WTC11 (cell line): Measurements from ENCODE around the gene ADGRG3. TPM values are rescaled to one million over a fixed set of nuclear protein-coding genes. Genes with fewer than 3 reads are reported as not detected.
A peak's percentile ranks its signal among the peaks of the same experiment; 100 is the strongest.

Experiments used
- ATAC-seq: fragments of 200-7000 bp; cut with Tn5 transposase; 2 replicates; pipeline ENCODE4 v1.10.0; 2021; ENCODE audit warnings: mild to moderate bottlenecking, moderate library complexity
- CTCF ChIA-PET: fragments of 300-600 bp; sonication (Branson Sonifier 250); formaldehyde crosslinking; loops from one replicate; lab custom pipeline; 2021; ENCODE audit warnings: antibody characterized with exemption; lab: Charles Lee
- POLR2A ChIA-PET: fragments of 350-600 bp; sonication (Branson Sonifier 250); formaldehyde crosslinking; loops from one replicate; lab custom pipeline; 2021; ENCODE audit warnings: antibody characterized with exemption; lab: Charles Lee
- DNase-seq: peaks from one replicate; pipeline ENCODE4 v3.0.0; 2021; ENCODE audit warnings: low spot score
- H3K27ac Mint-ChIP-seq: 2 replicates; pipeline ENCODE4 v1.8.0; 2021; ENCODE audit warnings: mixed read lengths
- H3K27me3 Mint-ChIP-seq: 2 replicates; pipeline ENCODE4 v1.8.0; 2021; ENCODE audit warnings: low read depth, mild to moderate bottlenecking, moderate library complexity, mixed read lengths
- H3K36me3 Mint-ChIP-seq: 2 replicates; pipeline ENCODE4 v1.8.0; 2021; ENCODE audit warnings: mixed read lengths
- H3K4me1 Mint-ChIP-seq: 2 replicates; pipeline ENCODE4 v1.8.0; 2022; ENCODE audit warnings: mixed read lengths
- H3K4me3 Mint-ChIP-seq: 2 replicates; pipeline ENCODE4 v1.8.0; 2021; ENCODE audit warnings: mild to moderate bottlenecking, moderate library complexity, mixed read lengths
- H3K9me3 Mint-ChIP-seq: 2 replicates; pipeline ENCODE4 v1.8.0; 2021; ENCODE audit warnings: mixed read lengths
- IRF2 ChIP-seq: sonication (generic); formaldehyde crosslinking; IDR thresholded peaks from 2 replicates; pipeline ENCODE4 v1.8.0; 2022; ENCODE audit warnings: low read depth, missing genetic modification reagents, borderline replicate concordance
- RORB ChIP-seq: fragments of 250-450 bp; sonication (Bioruptor Pico); IDR thresholded peaks from 2 replicates; pipeline ENCODE4 v1.9.0; 2021; ENCODE audit warnings: mild to moderate bottlenecking
- SMAD4 ChIP-seq: sonication (generic); formaldehyde crosslinking; IDR thresholded peaks from 2 replicates; pipeline ENCODE4 v1.8.0; 2022; ENCODE audit warnings: mild to moderate bottlenecking, missing genetic modification reagents
- TP53 ChIP-seq: sonication (generic); formaldehyde crosslinking; IDR thresholded peaks from 2 replicates; pipeline ENCODE4 v1.8.1; 2023; ENCODE audit warnings: mild to moderate bottlenecking, missing genetic modification reagents
- ZNF121 ChIP-seq: sonication (generic); formaldehyde crosslinking; IDR thresholded peaks from 2 replicates; pipeline ENCODE4 v1.8.0; 2023; ENCODE audit warnings: missing genetic modification reagents
- ZNF281 ChIP-seq: sonication (generic); formaldehyde crosslinking; IDR thresholded peaks from 2 replicates; pipeline ENCODE4 v1.8.0; 2023; ENCODE audit warnings: mild to moderate bottlenecking, missing genetic modification reagents
- total RNA-seq: library from RNA; stranded (reverse); gene quantifications from 3 replicates; pipeline ENCODE4 v1.2.3, GENCODE V29; 2021
- TF ChIP-seq, protein P1 (sequence below): sonication (generic); formaldehyde crosslinking; IDR thresholded peaks from 2 replicates; pipeline ENCODE4 v1.8.0; 2022; ENCODE audit warnings: missing genetic modification reagents
- TF ChIP-seq, protein P2 (sequence below): sonication (generic); formaldehyde crosslinking; conservative IDR thresholded peaks from 2 replicates; pipeline ENCODE4 v1.8.1; 2023; ENCODE audit warnings: mild to moderate bottlenecking, low read depth, missing genetic modification reagents, moderate library complexity
- TF ChIP-seq, protein P3 (sequence below): sonication (generic); formaldehyde crosslinking; IDR thresholded peaks from 2 replicates; pipeline ENCODE4 v1.8.1; 2023; ENCODE audit warnings: mild to moderate bottlenecking, missing genetic modification reagents, borderline replicate concordance
- TF ChIP-seq, protein P4 (sequence below): fragments of 250-450 bp; sonication (Bioruptor Pico); IDR thresholded peaks from 2 replicates; pipeline ENCODE4 v1.9.0; 2021; ENCODE audit warnings: mild to moderate bottlenecking, borderline replicate concordance
- TF ChIP-seq, protein P5 (sequence below): sonication (generic); formaldehyde crosslinking; IDR thresholded peaks from 2 replicates; pipeline ENCODE4 v1.8.0; 2022; ENCODE audit warnings: mild to moderate bottlenecking, missing genetic modification reagents

Gene ADGRG3
- total RNA-seq, 1 experiment from 2014 or later, result 0.44 TPM

DNA sequence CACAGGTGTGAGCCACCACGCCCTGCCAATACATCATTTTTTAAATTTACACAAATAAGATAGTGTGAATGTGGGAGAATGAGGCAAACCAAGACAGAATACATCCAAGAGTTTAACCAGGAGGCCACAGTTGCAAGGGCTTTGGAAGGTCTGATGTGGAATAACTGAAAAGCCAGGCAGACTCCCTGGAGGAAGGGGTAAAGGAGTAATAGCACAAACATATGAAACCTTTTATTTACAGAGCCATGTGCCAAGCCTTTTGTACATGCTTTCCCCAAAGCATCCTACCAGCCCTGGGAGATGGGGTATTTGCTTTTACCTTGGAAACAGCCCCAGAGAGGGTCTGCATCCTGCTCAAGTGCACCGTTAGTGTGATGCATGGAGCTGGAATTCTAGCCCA, 4.7 kb downstream of the ADGRG3 start (continued):
- TF ChIP-seq, protein P1, sequence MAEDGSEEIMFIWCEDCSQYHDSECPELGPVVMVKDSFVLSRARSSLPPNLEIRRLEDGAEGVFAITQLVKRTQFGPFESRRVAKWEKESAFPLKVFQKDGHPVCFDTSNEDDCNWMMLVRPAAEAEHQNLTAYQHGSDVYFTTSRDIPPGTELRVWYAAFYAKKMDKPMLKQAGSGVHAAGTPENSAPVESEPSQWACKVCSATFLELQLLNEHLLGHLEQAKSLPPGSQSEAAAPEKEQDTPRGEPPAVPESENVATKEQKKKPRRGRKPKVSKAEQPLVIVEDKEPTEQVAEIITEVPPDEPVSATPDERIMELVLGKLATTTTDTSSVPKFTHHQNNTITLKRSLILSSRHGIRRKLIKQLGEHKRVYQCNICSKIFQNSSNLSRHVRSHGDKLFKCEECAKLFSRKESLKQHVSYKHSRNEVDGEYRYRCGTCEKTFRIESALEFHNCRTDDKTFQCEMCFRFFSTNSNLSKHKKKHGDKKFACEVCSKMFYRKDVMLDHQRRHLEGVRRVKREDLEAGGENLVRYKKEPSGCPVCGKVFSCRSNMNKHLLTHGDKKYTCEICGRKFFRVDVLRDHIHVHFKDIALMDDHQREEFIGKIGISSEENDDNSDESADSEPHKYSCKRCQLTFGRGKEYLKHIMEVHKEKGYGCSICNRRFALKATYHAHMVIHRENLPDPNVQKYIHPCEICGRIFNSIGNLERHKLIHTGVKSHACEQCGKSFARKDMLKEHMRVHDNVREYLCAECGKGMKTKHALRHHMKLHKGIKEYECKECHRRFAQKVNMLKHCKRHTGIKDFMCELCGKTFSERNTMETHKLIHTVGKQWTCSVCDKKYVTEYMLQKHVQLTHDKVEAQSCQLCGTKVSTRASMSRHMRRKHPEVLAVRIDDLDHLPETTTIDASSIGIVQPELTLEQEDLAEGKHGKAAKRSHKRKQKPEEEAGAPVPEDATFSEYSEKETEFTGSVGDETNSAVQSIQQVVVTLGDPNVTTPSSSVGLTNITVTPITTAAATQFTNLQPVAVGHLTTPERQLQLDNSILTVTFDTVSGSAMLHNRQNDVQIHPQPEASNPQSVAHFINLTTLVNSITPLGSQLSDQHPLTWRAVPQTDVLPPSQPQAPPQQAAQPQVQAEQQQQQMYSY (CRISPR knock-in tag), result no peak
- TF ChIP-seq, protein P2, sequence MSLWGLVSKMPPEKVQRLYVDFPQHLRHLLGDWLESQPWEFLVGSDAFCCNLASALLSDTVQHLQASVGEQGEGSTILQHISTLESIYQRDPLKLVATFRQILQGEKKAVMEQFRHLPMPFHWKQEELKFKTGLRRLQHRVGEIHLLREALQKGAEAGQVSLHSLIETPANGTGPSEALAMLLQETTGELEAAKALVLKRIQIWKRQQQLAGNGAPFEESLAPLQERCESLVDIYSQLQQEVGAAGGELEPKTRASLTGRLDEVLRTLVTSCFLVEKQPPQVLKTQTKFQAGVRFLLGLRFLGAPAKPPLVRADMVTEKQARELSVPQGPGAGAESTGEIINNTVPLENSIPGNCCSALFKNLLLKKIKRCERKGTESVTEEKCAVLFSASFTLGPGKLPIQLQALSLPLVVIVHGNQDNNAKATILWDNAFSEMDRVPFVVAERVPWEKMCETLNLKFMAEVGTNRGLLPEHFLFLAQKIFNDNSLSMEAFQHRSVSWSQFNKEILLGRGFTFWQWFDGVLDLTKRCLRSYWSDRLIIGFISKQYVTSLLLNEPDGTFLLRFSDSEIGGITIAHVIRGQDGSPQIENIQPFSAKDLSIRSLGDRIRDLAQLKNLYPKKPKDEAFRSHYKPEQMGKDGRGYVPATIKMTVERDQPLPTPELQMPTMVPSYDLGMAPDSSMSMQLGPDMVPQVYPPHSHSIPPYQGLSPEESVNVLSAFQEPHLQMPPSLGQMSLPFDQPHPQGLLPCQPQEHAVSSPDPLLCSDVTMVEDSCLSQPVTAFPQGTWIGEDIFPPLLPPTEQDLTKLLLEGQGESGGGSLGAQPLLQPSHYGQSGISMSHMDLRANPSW, result no peak
- TF ChIP-seq RORB, result no peak
- TF ChIP-seq IRF2 (CRISPR knock-in tag), result no peak
- no peak for TF ChIP-seq ZNF121 (CRISPR knock-in tag)
- TF ChIP-seq, all 79 proteins: peak for 0

DNA sequence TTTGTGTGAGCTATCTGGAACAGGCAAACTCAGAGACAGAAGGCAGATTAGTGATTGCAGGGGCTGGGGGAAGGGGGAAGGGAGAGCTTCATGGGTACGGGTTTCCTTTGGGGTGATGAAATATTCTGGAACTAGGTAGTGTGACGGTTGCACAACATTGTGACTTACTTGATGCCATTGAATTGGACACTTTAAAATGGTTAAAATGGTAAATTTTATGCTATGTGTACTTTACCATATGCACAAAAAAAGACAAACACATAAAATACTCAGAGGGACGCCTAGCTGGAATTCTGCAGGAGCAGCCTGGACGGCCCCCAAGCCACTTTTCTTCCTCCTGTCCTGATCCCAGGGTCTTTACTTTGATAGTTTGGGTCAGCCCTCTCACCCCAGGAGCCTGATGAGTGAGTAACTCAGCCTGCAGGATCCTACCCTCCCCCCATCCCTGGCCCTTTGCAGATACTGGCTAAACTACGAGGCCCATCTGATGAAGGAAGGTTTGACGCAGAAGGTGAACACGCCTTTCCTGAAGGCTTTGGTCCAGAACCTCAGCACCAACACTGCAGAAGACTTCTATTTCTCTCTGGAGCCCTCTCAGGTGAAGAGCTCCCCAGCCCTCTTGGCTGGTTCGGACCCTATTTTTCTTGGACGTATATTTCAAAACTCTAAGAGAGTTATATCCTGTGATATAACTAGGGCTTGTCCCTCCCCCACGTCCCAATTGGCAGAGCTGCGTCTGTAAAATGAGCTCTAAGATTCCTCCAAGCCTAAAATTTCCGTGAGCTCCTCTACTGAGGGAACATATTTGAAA, 7.8 kb downstream of the ADGRG3 start:
- Mint-ChIP-seq H3K36me3 (no peaks in the 10 kb centered on the region), H3K27me3 (peaks cover 7% of the 10 kb centered on the region), H3K4me3 (peak overlapping the region; percentile 22; the same call in 1 of the 2 replicates), H3K4me1 (peaks cover 36% of the 10 kb centered on the region), H3K27ac (peak overlapping the region; percentile 10; the same call in 1 of the 2 replicates), H3K9me3 (no peaks in the 10 kb centered on the region)
- ATAC-seq, result peak; percentile 86
- TF ChIP-seq TP53 (CRISPR knock-in tag), result no peak
- TF ChIP-seq, protein P3, sequence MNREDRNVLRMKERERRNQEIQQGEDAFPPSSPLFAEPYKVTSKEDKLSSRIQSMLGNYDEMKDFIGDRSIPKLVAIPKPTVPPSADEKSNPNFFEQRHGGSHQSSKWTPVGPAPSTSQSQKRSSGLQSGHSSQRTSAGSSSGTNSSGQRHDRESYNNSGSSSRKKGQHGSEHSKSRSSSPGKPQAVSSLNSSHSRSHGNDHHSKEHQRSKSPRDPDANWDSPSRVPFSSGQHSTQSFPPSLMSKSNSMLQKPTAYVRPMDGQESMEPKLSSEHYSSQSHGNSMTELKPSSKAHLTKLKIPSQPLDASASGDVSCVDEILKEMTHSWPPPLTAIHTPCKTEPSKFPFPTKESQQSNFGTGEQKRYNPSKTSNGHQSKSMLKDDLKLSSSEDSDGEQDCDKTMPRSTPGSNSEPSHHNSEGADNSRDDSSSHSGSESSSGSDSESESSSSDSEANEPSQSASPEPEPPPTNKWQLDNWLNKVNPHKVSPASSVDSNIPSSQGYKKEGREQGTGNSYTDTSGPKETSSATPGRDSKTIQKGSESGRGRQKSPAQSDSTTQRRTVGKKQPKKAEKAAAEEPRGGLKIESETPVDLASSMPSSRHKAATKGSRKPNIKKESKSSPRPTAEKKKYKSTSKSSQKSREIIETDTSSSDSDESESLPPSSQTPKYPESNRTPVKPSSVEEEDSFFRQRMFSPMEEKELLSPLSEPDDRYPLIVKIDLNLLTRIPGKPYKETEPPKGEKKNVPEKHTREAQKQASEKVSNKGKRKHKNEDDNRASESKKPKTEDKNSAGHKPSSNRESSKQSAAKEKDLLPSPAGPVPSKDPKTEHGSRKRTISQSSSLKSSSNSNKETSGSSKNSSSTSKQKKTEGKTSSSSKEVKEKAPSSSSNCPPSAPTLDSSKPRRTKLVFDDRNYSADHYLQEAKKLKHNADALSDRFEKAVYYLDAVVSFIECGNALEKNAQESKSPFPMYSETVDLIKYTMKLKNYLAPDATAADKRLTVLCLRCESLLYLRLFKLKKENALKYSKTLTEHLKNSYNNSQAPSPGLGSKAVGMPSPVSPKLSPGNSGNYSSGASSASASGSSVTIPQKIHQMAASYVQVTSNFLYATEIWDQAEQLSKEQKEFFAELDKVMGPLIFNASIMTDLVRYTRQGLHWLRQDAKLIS, result no peak
- TF ChIP-seq ZNF281 (CRISPR knock-in tag), result 0 out of 2 replicates have a peak, but pooled peaks have one; percentile 21
- TF ChIP-seq, protein P4, sequence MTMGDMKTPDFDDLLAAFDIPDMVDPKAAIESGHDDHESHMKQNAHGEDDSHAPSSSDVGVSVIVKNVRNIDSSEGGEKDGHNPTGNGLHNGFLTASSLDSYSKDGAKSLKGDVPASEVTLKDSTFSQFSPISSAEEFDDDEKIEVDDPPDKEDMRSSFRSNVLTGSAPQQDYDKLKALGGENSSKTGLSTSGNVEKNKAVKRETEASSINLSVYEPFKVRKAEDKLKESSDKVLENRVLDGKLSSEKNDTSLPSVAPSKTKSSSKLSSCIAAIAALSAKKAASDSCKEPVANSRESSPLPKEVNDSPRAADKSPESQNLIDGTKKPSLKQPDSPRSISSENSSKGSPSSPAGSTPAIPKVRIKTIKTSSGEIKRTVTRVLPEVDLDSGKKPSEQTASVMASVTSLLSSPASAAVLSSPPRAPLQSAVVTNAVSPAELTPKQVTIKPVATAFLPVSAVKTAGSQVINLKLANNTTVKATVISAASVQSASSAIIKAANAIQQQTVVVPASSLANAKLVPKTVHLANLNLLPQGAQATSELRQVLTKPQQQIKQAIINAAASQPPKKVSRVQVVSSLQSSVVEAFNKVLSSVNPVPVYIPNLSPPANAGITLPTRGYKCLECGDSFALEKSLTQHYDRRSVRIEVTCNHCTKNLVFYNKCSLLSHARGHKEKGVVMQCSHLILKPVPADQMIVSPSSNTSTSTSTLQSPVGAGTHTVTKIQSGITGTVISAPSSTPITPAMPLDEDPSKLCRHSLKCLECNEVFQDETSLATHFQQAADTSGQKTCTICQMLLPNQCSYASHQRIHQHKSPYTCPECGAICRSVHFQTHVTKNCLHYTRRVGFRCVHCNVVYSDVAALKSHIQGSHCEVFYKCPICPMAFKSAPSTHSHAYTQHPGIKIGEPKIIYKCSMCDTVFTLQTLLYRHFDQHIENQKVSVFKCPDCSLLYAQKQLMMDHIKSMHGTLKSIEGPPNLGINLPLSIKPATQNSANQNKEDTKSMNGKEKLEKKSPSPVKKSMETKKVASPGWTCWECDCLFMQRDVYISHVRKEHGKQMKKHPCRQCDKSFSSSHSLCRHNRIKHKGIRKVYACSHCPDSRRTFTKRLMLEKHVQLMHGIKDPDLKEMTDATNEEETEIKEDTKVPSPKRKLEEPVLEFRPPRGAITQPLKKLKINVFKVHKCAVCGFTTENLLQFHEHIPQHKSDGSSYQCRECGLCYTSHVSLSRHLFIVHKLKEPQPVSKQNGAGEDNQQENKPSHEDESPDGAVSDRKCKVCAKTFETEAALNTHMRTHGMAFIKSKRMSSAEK (CRISPR knock-in tag), result no peak
- TF ChIP-seq, protein P5, sequence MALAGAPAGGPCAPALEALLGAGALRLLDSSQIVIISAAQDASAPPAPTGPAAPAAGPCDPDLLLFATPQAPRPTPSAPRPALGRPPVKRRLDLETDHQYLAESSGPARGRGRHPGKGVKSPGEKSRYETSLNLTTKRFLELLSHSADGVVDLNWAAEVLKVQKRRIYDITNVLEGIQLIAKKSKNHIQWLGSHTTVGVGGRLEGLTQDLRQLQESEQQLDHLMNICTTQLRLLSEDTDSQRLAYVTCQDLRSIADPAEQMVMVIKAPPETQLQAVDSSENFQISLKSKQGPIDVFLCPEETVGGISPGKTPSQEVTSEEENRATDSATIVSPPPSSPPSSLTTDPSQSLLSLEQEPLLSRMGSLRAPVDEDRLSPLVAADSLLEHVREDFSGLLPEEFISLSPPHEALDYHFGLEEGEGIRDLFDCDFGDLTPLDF (CRISPR knock-in tag), result no peak
- no peak for TF ChIP-seq SMAD4 (CRISPR knock-in tag)
- ChIA-PET POLR2A (interaction anchor here (0.5 to 1.2 kb wide), 2 partner anchors 48 to 59 kb away, joined by 5 to 6 read pairs; partner anchors contain the start of gene KATNB1), CTCF (interaction anchor here (0.9 to 3.4 kb wide), 5 partner anchors 8 to 187 kb away, joined by 3 to 24 read pairs (median 3); partner anchors contain the start of gene ADGRG3)
- DNase-seq, result peak; percentile 62
